K562 (cell line): ENCODE results near the gene NELL1.

ENCODE experiments used
- CTCF ChIP-seq, 3 experiments: IDR thresholded peaks in 2 of 3; conservative IDR thresholded peaks in 1 of 3; 2 replicates each; pipeline ENCODE4 v1.5.1; 2011 to 2012; ENCODE audit warnings: low read length in 3 of 3, mild to moderate bottlenecking in 3 of 3, control low read depth in 2 of 3, improper control_type of control experiment in 1 of 3, inconsistent platforms in 1 of 3, low read depth in 1 of 3, mixed read lengths in 1 of 3, moderate library complexity in 1 of 3; ENCODE audit not compliant: insufficient read depth in 2 of 3
- RFX5 ChIP-seq: IDR thresholded peaks from 2 replicates; pipeline ENCODE4 v1.6.1; 2011; ENCODE audit warnings: low read depth, mild to moderate bottlenecking, improper control_type of control experiment, low read length
- ZNF253 ChIP-seq: fragments of 250-450 bp; sonication (Bioruptor Pico); conservative IDR thresholded peaks from 2 replicates; pipeline ENCODE4 v1.6.1; 2021; ENCODE audit warnings: mild to moderate bottlenecking

- no peak for TF ChIP-seq ZNF253
- TF ChIP-seq RFX5, result no peak
- TF ChIP-seq CTCF (IDR thresholded peaks at IDR 0.05 in 2 of 3, conservative IDR thresholded peaks at IDR 0.05 in 1 of 3; ENCODE audit: insufficient read depth in 2 of 3, low read depth in 1 of 3, low read length in 3 of 3), result no peak
Observed at GRCh38 chr11:20661850-20662249, 7.5 kb upstream of the NELL1 start.
